Uterus (tissue), 4 donors: Measurements from ENCODE around the gene RBBP8NL. TPM values are rescaled to one million over a fixed set of nuclear protein-coding genes. Genes with fewer than 3 reads are reported as not detected.

ENCODE experiments used
- DNase-seq, 2 donors: peaks; one replicate each; pipeline ENCODE4 v3.0.0-alpha.2; 2019 to 2020
- H3K27ac ChIP-seq, 2 donors: fragments of 200-600 bp; sonication (generic); 1 replicate in 1 of 2; 2 replicates in 1 of 2; pipeline ENCODE4 v1.5.1; 2016 to 2018
- H3K27me3 ChIP-seq, 2 donors: fragments of 200-600 bp; sonication (generic); one replicate each; pipeline ENCODE4 v1.5.1; 2018 to 2019; ENCODE audit warnings: control low read depth in 1 of 2
- H3K36me3 ChIP-seq, 2 donors: fragments of 200-600 bp; sonication (generic); one replicate each; pipeline ENCODE4 v1.5.1; 2019; ENCODE audit warnings: control low read depth in 1 of 2
- H3K4me1 ChIP-seq, 2 donors: fragments of 200-600 bp; sonication (generic); one replicate each; pipeline ENCODE4 v1.5.1; 2018 to 2019; ENCODE audit warnings: control low read depth in 1 of 2
- H3K4me3 ChIP-seq, 2 donors: fragments of 200-600 bp; sonication (generic); 1 replicate in 1 of 2; 2 replicates in 1 of 2; pipeline ENCODE4 v1.5.1; 2018 to 2019; ENCODE audit warnings: mild to moderate bottlenecking in 1 of 2
- H3K9me3 ChIP-seq, 2 donors: fragments of 200-600 bp; sonication (generic); one replicate each; pipeline ENCODE4 v1.5.1; 2019; ENCODE audit warnings: control low read depth in 1 of 2
- POLR2A ChIP-seq, 2 donors: fragments of 450-650 bp; IDR thresholded peaks; one replicate each; pipeline ENCODE4 v1.6.1; 2016; ENCODE audit warnings: antibody characterized with exemption in 2 of 2, mild to moderate bottlenecking in 1 of 2, moderate library complexity in 1 of 2
- intact Hi-C: fragments of 100-400 bp; cut with DNase I; formaldehyde crosslinking; loops from one replicate; pipeline ENCODE4 v1.15.1; 2023; ENCODE audit warnings: low total_unique reads
- total RNA-seq, 4 donors: library from RNA; depleted of rRNA in 3 of 4; stranded (reverse); fragments of >200 nt in 3 of 4; gene quantifications; one replicate each; pipeline versions ENCODE4 v1.1.0 to v1.2.4, GENCODE V29; 2014 to 2023
- TF ChIP-seq, protein P1 (sequence below), 4 experiments: fragments of 200-600 bp in 2 of 4; fragments of 450-650 bp in 2 of 4; sonication (generic) in 2 of 4; IDR thresholded peaks; one replicate each; pipeline ENCODE4 v1.5.1; 2016 to 2019; ENCODE audit warnings: antibody characterized with exemption in 4 of 4, mild to moderate bottlenecking in 2 of 4, moderate library complexity in 1 of 4
- donor health status: DM: yes; HTN: yes; CAD: no.

Gene RBBP8NL
- total RNA-seq, 4 donors from 2014 or later = 0.35 TPM; not detected in 3

- Histone ChIP-seq H3K4me3 (no peak overlapping the region), H3K27me3 (no peaks in the 10 kb centered on the region), H3K27ac (no peak overlapping the region), H3K36me3 (no peaks in the 10 kb centered on the region), H3K9me3 (no peaks in the 10 kb centered on the region), H3K4me1 (peaks cover 5 to 7% of the 10 kb centered on the region in 2 donors)
- TF ChIP-seq POLR2A (IDR thresholded peaks at IDR 0.05) = no peak
- TF ChIP-seq, protein P1, sequence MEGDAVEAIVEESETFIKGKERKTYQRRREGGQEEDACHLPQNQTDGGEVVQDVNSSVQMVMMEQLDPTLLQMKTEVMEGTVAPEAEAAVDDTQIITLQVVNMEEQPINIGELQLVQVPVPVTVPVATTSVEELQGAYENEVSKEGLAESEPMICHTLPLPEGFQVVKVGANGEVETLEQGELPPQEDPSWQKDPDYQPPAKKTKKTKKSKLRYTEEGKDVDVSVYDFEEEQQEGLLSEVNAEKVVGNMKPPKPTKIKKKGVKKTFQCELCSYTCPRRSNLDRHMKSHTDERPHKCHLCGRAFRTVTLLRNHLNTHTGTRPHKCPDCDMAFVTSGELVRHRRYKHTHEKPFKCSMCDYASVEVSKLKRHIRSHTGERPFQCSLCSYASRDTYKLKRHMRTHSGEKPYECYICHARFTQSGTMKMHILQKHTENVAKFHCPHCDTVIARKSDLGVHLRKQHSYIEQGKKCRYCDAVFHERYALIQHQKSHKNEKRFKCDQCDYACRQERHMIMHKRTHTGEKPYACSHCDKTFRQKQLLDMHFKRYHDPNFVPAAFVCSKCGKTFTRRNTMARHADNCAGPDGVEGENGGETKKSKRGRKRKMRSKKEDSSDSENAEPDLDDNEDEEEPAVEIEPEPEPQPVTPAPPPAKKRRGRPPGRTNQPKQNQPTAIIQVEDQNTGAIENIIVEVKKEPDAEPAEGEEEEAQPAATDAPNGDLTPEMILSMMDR (IDR thresholded peaks at IDR 0.05) = no peak
- intact Hi-C loops = no loop called here
- no peak for DNase-seq
Observed at GRCh38 chr20:62390317-62391164, 36.8 kb downstream of the RBBP8NL start.

GRCh38 chr20:62389601-62390087 lies 37.7 kb downstream of the RBBP8NL start:
- no peaks in the 10 kb centered on the region for H3K9me3 ChIP-seq
- DNase-seq = no peak
- no peak overlapping the region for H3K4me3 ChIP-seq
- no peaks in the 10 kb centered on the region for H3K27me3 ChIP-seq
- peaks cover 5 to 7% of the 10 kb centered on the region in 2 donors for H3K4me1 ChIP-seq
- intact Hi-C loops = no loop called here
- TF ChIP-seq, protein P1 (IDR thresholded peaks at IDR 0.05) = no peak
- no peak for TF ChIP-seq POLR2A (IDR thresholded peaks at IDR 0.05)
- no peaks in the 10 kb centered on the region for H3K36me3 ChIP-seq
- H3K27ac ChIP-seq = no peak overlapping the region

DNA sequence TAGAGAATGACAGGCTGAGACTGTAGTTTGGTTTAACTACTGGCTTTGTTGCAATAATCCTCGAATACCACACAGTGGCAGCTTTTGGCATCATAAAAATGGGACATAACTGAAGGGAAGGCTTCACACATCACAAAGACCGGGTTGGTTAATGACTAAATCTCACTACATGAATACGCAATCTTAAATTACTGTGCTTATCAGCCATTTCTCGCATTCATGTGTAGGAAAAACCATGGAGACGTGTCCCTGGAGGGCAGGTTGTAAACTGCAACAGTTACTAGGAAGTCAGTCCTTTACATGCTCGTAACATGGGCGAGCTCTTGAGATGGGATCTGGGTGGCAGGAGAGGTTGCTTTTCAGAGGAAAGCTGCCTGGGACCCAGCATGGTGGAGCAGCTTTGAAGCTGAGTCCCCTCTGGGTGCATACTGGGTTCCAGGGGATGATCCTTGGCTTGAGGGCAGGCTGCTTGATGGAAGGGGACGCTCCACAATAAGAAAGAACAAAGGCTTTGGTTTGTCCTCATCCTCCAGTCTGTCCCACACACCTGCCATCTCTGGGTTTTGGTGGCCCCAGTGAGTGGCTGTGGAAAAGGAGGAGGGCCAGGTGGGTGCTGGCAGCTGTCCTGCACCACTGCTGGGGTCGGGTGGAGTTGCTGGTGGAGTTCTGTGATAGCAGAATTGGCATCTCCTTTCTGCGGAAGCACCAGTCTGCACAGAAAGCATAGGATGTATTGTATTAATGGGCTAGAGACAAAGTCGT lies 38.3 kb downstream of the RBBP8NL start:
- Histone ChIP-seq H3K4me3 (no peak overlapping the region), H3K36me3 (no peaks in the 10 kb centered on the region), H3K9me3 (no peaks in the 10 kb centered on the region), H3K27me3 (no peaks in the 10 kb centered on the region), H3K27ac (no peak overlapping the region), H3K4me1 (peaks cover 5 to 7% of the 10 kb centered on the region in 2 donors)
- no peak for TF ChIP-seq POLR2A (IDR thresholded peaks at IDR 0.05)
- TF ChIP-seq, protein P1 (IDR thresholded peaks at IDR 0.05) = no peak
- no peak for DNase-seq
- intact Hi-C loops = no loop called here

DNA sequence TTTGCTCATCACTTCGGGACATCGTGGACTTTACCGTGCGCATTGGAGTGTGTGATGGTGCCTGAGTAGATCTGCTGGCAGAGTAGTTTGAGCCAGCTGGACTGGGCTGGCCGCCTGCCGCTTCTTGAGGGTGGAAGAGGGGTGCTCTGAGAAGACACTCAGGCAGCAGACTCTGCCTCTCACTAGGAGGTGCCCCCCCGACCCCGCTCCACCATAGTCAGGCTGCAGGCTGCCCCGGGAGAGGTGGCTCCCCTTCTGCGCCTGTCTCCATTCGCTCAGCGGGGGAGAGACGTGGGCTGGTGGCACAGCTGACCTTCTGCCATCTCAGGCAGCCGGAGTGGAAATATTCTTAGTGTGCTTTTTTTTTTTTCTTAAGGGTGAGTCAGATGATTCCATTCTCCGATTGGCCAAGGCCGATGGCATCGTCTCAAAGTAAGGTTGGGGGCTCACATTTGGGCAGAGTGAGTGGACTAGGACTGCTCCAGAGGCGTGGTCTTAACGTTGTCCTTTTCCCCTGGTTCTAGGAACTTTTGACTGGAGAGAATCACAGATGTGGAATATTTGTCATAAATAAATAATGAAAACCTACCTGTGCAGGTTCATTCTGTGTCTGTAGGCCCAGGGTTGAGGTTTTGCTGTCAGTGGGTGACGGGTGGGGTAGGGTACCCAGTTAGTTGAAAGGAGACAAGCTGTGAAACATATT lies 39.3 kb downstream of the RBBP8NL start:
- DNase-seq = no peak
- peak overlapping the region; percentile 91 to 96 for H3K27ac ChIP-seq
- no peaks in the 10 kb centered on the region for H3K27me3 ChIP-seq
- TF ChIP-seq, protein P1 (IDR thresholded peaks at IDR 0.05) = no peak
- no peak for TF ChIP-seq POLR2A (IDR thresholded peaks at IDR 0.05)
- H3K4me1 ChIP-seq = peaks cover 5 to 7% of the 10 kb centered on the region in 2 donors
- H3K36me3 ChIP-seq = no peaks in the 10 kb centered on the region
- no peaks in the 10 kb centered on the region for H3K9me3 ChIP-seq
- intact Hi-C loops = no loop called here
- H3K4me3 ChIP-seq = peak overlapping the region; percentile 95 to 96
